ENCODE results near the gene HHEX.
A peak's percentile ranks its signal among the peaks of the same experiment; 100 is the strongest.
"Not testable (repeated sequence)": the region's sequence is repeated elsewhere in the genome, so short reads cannot be mapped to it uniquely, and the experiment has no call there.

The HHEX gene

GRCh38 chr10:92689663-92690210, at the start of gene HHEX:
Gene HHEX, plus strand, starts transcription at chr10:92689955. Its CDS starts 32 bp downstream, at chr10:92689987.
- DNase-seq (ENCODE audit: low spot score), result peak; percentile 73

- peak; percentile 30 for DNase-seq (ENCODE audit: low spot score)
Measured at GRCh38 chr10:92640107-92640506, 49.6 kb upstream of the HHEX start.

GRCh38 chr10:92641492-92641891, 48.3 kb upstream of the HHEX start:
- DNase-seq (ENCODE audit: low spot score), result no peak

GRCh38 chr10:92644921-92645320, 44.8 kb upstream of the HHEX start:
- no peak for DNase-seq (ENCODE audit: low spot score)

GRCh38 chr10:92650864-92651263, 38.9 kb upstream of the HHEX start:
- not testable (repeated sequence) for DNase-seq (ENCODE audit: low spot score)

- no peak for DNase-seq (ENCODE audit: low spot score)
Measured at GRCh38 chr10:92655426-92655825, 34.3 kb upstream of the HHEX start.

- DNase-seq (ENCODE audit: low spot score), result no peak
Measured at GRCh38 chr10:92656266-92656961, 33.3 kb upstream of the HHEX start.

- no peak for DNase-seq (ENCODE audit: low spot score)
Measured at GRCh38 chr10:92657024-92657423, 32.7 kb upstream of the HHEX start.

- no peak for DNase-seq (ENCODE audit: low spot score)
Measured at GRCh38 chr10:92662848-92663247, 26.9 kb upstream of the HHEX start.

GRCh38 chr10:92664322-92664721, 25.4 kb upstream of the HHEX start:
- DNase-seq (ENCODE audit: low spot score), result no peak

- DNase-seq (ENCODE audit: low spot score), result no peak
Measured at GRCh38 chr10:92667078-92667477, 22.7 kb upstream of the HHEX start.

- no peak for DNase-seq (ENCODE audit: low spot score)
Measured at GRCh38 chr10:92677708-92678107, 12.0 kb upstream of the HHEX start.

GRCh38 chr10:92678206-92678605, 11.5 kb upstream of the HHEX start:
- no peak for DNase-seq (ENCODE audit: low spot score)

- no peak for DNase-seq (ENCODE audit: low spot score)
Measured at GRCh38 chr10:92681306-92681834, 8.4 kb upstream of the HHEX start.

GRCh38 chr10:92688573-92688926, 1.2 kb upstream of the HHEX start:
- DNase-seq (ENCODE audit: low spot score), result no peak

GRCh38 chr10:92688927-92689662, 660 bp upstream of the HHEX start:
- no peak for DNase-seq (ENCODE audit: low spot score)

GRCh38 chr10:92690211-92690914, 608 bp downstream of the HHEX start:
- peak; percentile 78 for DNase-seq (ENCODE audit: low spot score)

- peak; percentile 90 for DNase-seq (ENCODE audit: low spot score)
Measured at GRCh38 chr10:92690915-92691590, 1.3 kb downstream of the HHEX start.

- peak; percentile 72 for DNase-seq (ENCODE audit: low spot score)
Measured at GRCh38 chr10:92691591-92692079, 1.9 kb downstream of the HHEX start.

- DNase-seq (ENCODE audit: low spot score), result no peak
Measured at GRCh38 chr10:92692080-92692671, 2.4 kb downstream of the HHEX start.
